COLO668 (cell line): ENCODE data around the gene CCDC107.

Experiments
- DNase-seq: peaks from one replicate; lab custom pipeline; 2025; ENCODE audit not compliant: unreplicated experiment; lab: John Stamatoyannopoulos, UW

CCDC107 gene

DNA sequence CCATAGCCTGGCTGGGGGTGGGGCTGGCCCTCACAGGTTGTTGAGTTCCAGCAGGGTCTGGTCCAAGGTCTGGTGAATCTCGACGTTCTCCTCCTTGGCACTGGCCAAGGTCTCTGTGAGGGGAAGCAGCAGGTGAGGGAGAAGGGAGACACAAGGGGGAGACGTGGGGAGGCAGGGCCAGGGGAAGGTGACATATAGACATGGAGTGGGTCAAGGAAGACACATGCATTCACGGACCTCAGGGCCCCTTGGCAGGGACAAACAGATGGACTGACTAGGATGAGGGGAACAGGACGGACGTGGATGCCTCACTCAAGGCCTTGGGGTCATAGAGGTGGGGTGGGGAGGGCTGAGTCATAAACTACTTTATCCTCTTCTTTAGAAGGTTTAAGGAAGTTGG lies 24.0 kb downstream of the CCDC107 start:
- no peak for DNase-seq

DNA sequence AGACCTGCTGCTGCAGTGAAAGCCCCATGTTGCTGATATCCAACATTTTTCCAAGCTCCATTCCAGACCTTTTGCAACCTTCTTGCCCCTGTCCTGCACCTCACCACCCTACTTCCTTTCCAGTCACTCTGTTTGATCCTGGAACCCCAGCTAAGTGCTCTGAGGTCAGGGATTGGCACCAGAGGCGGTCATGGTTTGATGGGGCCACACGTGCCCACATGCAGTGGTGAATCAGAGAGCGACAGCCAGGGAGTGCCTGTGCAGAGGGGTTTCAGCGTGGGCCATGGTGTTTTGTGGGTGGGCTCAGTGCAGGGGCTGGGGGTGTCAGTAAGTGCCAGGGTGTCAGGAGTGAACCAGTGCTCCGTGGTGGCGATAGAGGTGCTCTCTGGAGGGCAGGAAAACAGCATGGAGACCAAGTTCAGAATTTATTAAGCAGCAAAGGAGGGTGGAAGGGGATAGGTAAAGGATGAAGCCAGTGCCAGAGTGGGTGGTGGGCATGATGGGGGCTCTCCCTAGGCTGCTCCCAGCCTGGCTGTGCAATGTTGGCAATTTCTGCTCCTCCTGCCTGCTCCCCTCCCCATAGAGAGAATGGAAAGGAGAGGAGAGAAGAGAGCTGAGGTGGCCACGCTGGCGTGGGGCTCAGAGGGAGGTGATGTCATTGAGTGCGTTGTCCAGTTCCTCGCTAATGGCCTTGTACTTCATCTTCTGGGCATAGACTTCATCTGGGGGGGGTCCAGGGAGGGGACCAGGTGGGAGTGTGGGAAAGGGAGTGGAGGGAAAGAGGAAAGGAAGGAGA lies 24.6 kb downstream of the CCDC107 start:
- no peak for DNase-seq

GRCh38 chr9:35683323-35683722 lies 25.2 kb downstream of the CCDC107 start:
- DNase-seq: no peak

DNA sequence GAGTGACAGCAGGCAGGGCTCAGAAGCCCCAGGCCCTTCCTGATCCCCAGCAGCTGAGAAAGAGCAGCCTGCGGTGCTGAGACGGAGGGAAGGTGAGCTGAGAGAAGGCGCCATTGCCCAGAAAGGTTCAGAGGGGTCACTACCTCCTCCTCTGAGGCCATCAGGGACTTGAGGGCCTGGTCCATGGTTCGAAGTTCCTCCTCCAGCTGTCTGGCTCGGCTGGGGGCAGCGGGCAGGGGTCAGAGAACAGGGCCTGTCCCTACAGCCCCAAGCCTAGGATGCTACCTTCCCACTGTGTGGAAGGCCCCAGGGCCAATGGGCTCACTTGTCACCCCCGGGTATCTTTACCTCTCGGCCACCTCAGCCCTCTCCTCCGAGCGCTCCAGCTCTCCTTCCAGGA lies 26.8 kb downstream of the CCDC107 start:
- no peak for DNase-seq

DNA sequence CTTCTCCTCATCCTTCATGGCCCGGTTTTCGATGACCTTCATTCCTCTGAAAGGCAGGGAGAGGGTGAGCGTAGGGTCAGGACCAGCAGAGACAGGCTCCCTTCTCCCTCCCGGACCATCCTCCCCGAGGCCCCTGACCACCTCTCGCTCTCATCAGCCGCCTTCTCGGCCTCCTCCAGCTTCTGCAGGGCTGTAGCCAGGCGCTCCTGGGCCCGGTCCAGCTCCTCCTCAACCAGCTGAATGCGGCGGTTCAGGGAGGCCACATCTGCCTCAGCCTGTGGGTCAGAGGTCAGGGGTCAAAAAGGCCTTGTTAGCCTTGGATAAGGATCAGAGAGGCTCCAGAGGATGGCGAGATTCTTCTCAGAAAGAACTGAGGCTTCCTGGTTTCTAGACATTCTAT lies 27.4 kb downstream of the CCDC107 start:
- no peak for DNase-seq

- no peak for DNase-seq
Measured at GRCh38 chr9:35686222-35687203, 28.4 kb downstream of the CCDC107 start.

GRCh38 chr9:35687306-35687705 lies 29.2 kb downstream of the CCDC107 start:
- no peak for DNase-seq

GRCh38 chr9:35687972-35688557 lies 30.0 kb downstream of the CCDC107 start:
- no peak for DNase-seq

- no peak for DNase-seq
Measured at GRCh38 chr9:35688558-35689541, 30.8 kb downstream of the CCDC107 start.

DNA sequence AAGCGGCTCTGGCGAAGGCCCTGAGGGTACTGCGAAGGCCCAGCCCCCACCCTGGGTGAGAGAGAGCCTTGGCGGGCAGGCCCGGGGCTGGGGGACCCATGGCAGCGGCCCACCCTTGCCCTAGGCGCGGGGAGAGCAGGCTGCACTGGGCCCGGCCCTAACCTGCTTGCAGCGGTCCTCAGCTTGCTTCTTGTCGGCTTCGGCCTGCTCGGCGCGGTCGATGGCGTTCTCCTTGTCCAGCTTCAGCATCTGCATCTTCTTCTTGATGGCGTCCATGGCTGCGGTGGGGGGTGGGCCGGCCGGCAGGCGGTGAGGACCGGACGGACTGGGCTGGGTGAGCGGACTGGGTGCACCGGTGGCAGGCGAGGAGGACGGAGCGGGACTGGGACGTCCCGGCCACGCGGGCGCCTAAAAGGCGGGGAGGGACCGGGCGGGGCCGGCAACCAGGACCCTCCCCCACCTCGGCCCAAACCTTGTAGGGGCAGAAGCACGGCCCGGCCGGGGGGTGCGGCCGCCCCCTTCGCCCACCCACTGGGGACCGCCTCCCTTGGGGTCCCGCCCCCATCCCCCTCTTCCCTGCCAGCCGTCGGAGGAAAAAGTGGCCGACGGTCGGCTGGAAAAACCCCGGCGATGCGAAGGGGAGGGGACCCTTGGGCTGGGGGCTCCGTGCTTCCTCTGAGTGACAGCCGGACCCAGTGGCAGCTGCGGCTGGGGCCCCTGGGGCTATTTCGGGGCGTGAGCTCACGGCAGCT lies 31.6 kb downstream of the CCDC107 start, which contains the start of gene TPM2:
Gene TPM2 (minus strand): TSS at position 384 of the 752 bp plus-strand sequence. CDS start 108 bp downstream, at position 276.
- DNase-seq: no peak

DNA sequence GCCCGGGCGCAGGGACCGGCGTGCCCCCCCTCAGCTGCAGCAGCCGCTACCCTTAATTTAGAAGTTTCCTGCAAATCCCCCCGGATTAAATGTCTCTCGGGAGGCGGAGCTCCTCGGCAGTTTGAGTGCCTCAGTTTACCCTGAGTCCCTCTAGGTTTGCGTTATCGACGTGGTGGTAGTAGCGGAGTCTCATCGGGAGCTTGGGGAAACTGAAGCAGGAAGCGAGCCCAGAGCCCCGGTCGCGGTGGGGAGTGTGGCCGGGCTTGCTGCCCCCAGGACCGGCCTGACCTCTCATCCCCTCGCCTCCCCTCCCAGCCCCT lies 32.2 kb downstream of the CCDC107 start:
- DNase-seq: no peak

GRCh38 chr9:35690614-35691333 lies 32.7 kb downstream of the CCDC107 start:
- DNase-seq: peak; percentile 23

DNA sequence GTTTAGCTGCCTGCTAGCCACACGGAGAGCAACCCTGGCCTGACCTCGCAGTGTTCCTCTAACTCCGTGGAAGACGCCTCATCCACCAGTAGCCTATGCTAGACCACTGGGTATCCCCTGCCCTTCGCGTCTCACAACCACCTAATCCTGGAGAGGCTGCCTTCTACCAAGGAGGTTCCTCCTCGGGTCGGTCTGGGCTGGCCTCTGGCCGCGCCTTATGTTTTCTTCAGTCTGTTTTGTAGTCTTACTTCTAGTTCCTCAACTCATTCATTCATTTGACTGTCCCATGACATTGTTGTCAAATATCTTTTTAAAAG lies 33.2 kb downstream of the CCDC107 start:
- no peak for DNase-seq

DNA sequence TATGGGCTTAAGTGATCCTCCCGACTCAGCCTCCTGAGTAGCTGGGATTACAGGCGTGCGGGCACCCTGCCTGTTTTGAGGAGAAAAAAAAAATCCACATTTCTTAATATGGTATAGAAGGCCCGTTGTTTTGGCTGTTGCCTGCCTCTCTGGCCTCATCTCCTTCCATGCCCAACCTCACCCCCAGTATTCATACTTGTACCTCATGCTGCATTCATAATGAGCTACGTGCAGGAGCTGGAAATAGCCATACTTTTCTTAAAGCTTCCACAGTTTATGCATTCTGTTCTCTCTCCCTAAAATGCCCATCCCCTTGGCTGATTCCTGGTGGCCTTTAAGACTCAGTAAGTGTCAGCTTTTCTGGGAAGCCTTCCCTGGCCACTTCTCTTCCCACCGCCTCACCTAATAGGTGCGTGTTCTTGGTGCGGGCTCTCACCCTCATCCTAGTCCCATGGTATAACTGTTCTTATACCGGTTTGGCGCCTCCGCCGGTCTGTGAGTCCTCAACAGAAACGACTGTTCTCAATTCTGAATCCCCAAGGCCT lies 33.7 kb downstream of the CCDC107 start:
- DNase-seq: no peak

GRCh38 chr9:35695943-35696401 lies 37.9 kb downstream of the CCDC107 start:
- no peak for DNase-seq

- DNase-seq: peak; percentile 53
Measured at GRCh38 chr9:35696520-35697215, 38.6 kb downstream of the CCDC107 start.

DNA sequence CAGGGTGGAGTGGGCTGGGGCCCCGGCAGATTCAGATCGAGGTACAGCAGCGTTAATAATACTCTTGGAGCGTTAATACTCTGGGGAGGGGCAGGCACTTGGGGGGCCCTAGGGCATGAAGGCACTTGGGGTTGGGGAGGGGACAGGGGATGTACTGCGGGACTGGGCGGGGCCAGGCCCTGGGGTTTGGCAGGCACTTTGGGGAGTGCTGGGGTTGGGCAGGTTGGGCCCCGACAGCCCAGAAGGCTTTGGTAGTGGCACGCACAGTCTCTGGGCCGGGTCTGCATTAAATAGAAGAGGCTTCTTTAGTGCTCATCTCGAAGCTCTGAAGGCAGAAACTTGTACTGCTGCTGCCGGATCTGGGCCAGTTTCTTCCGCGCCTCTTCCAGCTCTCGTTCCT lies 39.4 kb downstream of the CCDC107 start:
- DNase-seq: no peak

DNA sequence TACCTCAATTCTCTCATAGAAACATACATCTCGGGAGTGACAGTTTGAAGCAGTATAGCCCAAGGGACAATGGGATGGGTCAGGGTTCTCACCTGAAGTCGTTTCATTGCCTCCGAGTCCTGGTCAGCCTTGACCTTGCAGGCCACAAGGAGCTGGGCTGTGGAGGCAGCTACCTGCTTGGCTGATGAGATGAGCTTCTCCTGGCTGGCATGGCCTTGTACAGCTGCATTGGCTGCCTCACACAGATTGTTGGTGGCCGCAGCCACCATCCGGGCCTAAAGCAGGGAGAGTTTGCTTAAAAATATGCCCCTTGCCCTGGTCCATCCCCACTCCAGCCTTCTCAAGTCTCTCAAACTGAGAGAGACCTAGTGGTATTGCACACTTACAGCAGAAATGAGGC lies 40.1 kb downstream of the CCDC107 start:
- DNase-seq: no peak
